SH-SY5Y (cell line): Measurements from ENCODE around the gene CYB5B.

Experiments
- GATA2 ChIP-seq: IDR thresholded peaks from 2 replicates; pipeline ENCODE4 v1.6.1; 2011; ENCODE audit warnings: mild to moderate bottlenecking, low read depth, low read length
- GATA3 ChIP-seq: IDR thresholded peaks from 2 replicates; pipeline ENCODE4 v1.6.1; 2011; ENCODE audit warnings: low read depth, mild to moderate bottlenecking, low read length, moderate library complexity

- TF ChIP-seq GATA2 = no peak
- TF ChIP-seq GATA3 = no peak
These were observed 72.5 kb downstream of the CYB5B start for GRCh38 chr16:69496896-69497295.
